HCT116 (cell line): ENCODE data around the gene TOB2. TPM values are rescaled to one million over a fixed set of nuclear protein-coding genes. Genes with fewer than 3 reads are reported as not detected.

Source experiments
- ATAC-seq: fragments of 200-7000 bp; cut with Tn5 transposase; 2 replicates; pipeline ENCODE4 v1.9.1; 2020; ENCODE audit warnings: mild to moderate bottlenecking, moderate library complexity
- BruUV-seq: library from RNA; stranded (reverse); fragments of 400-500 nt; replicated peaks from 2 replicates; lab custom pipeline; 2021; lab: Mats Ljungman, UMichigan
- CTCF ChIA-PET: fragments of 300-600 bp; sonication (Branson Sonifier 250); formaldehyde crosslinking; loops from one replicate; lab custom pipeline; 2021; ENCODE audit warnings: antibody characterized with exemption; lab: Charles Lee
- POLR2A ChIA-PET: fragments of 300-600, 350-600 bp; sonication (Branson Sonifier 250); formaldehyde crosslinking; loops from one replicate; lab custom pipeline; 2021; ENCODE audit warnings: antibody characterized with exemption; lab: Charles Lee
- RAD21 ChIA-PET, 2 experiments: fragments of 300-600 bp; sonication (Branson Sonifier 250); formaldehyde crosslinking; loops; one replicate each; lab custom pipeline; 2023; ENCODE audit warnings: low total read pairs in 2 of 2; ENCODE audit not compliant: uncharacterized antibody in 2 of 2, unreplicated experiment in 2 of 2, low non-redundant PET in 1 of 2; lab: Charles Lee
- DNase-seq: peaks from one replicate; pipeline ENCODE4 v3.0.0-alpha.2; 2010; ENCODE audit warnings: low read depth, low spot score
- H2AFZ ChIP-seq: fragments of 200-600 bp; shearing (Covaris generic), sonication (generic); 2 replicates; pipeline ENCODE4 v1.6.1; 2017; ENCODE audit warnings: low read depth, mixed run types, mixed read lengths, antibody characterized with exemption, low read length; ENCODE audit not compliant: poor library complexity, severe bottlenecking
- H3K27ac ChIP-seq: 2 replicates; pipeline ENCODE4 v1.5.1; 2012; ENCODE audit warnings: low read depth, low read length
- H3K27me3 ChIP-seq: fragments of 200-600 bp; sonication (generic); 2 replicates; pipeline ENCODE4 v1.6.1; 2016; ENCODE audit warnings: mixed run types, low read length, mixed read lengths; ENCODE audit not compliant: insufficient read depth
- H3K36me3 ChIP-seq, 2 experiments: fragments of 200-500 bp in 1 of 2; fragments of 200-600 bp in 1 of 2; sonication (Bioruptor generic) in 1 of 2; sonication (generic) in 1 of 2; 2 replicates each; pipeline versions ENCODE4 v1.5.1 to v1.6.1; 2014 to 2016; ENCODE audit warnings: low read length in 2 of 2, inconsistent platforms in 1 of 2, mixed read lengths in 1 of 2, mixed run types in 1 of 2; ENCODE audit not compliant: insufficient read depth in 2 of 2, control insufficient read depth in 1 of 2
- H3K4me1 ChIP-seq, 2 experiments: fragments of 200-600 bp in 1 of 2; sonication (generic) in 1 of 2; 2 replicates each; pipeline versions ENCODE4 v1.5.1 to v1.6.1; 2012 to 2017; ENCODE audit warnings: low read length in 2 of 2, inconsistent platforms in 1 of 2, mild to moderate bottlenecking in 1 of 2, mixed read lengths in 1 of 2, mixed run types in 1 of 2, moderate library complexity in 1 of 2; ENCODE audit not compliant: insufficient read depth in 2 of 2, control insufficient read depth in 1 of 2
- H3K4me2 ChIP-seq: fragments of 200-600 bp; sonication (generic); 2 replicates; pipeline ENCODE4 v1.6.1; 2017; ENCODE audit warnings: mixed run types, low read length, mixed read lengths
- H3K4me3 ChIP-seq, 2 experiments: fragments of 200-600 bp in 1 of 2; sonication (generic) in 1 of 2; replicated peaks in 1 of 2; 2 replicates each; pipeline ENCODE4 v1.5.1; 2011 to 2016; ENCODE audit warnings: low read length in 2 of 2, control low read depth in 1 of 2, low read depth in 1 of 2, mild to moderate bottlenecking in 1 of 2, mixed read lengths in 1 of 2, mixed run types in 1 of 2
- H3K79me2 ChIP-seq: fragments of 200-600 bp; sonication (generic); 2 replicates; pipeline ENCODE4 v1.6.1; 2017; ENCODE audit warnings: mild to moderate bottlenecking, mixed run types, low read length, moderate library complexity, mixed read lengths; ENCODE audit not compliant: insufficient read depth
- H3K9ac ChIP-seq: fragments of 200-600 bp; sonication (generic); 2 replicates; pipeline ENCODE4 v1.6.1; 2016; ENCODE audit warnings: low read length, mixed read lengths
- H3K9me2 ChIP-seq: fragments of 200-600 bp; sonication (generic), shearing (Covaris generic); 2 replicates; pipeline ENCODE4 v1.6.1; 2017; ENCODE audit warnings: mixed run types, mild to moderate bottlenecking, moderate library complexity; ENCODE audit not compliant: insufficient read depth
- H3K9me3 ChIP-seq, 2 experiments: fragments of 200-500 bp in 1 of 2; fragments of 200-600 bp in 1 of 2; sonication (Bioruptor generic) in 1 of 2; sonication (generic) in 1 of 2; 2 replicates each; pipeline ENCODE4 v1.6.1; 2014 to 2017; ENCODE audit warnings: low read length in 2 of 2, mixed read lengths in 2 of 2, inconsistent platforms in 1 of 2, low read depth in 1 of 2, mild to moderate bottlenecking in 1 of 2, mixed run types in 1 of 2, moderate library complexity in 1 of 2; ENCODE audit not compliant: control insufficient read depth in 1 of 2, insufficient read depth in 1 of 2
- H4K20me1 ChIP-seq: fragments of 200-600 bp; sonication (generic), shearing (Covaris generic); 2 replicates; pipeline ENCODE4 v1.6.1; 2017; ENCODE audit warnings: mixed run types, mild to moderate bottlenecking, moderate library complexity; ENCODE audit not compliant: insufficient read depth
- CBX3 ChIP-seq: IDR thresholded peaks from 2 replicates; pipeline ENCODE4 v1.6.1; 2012; ENCODE audit warnings: low read depth
- CEBPB ChIP-seq: IDR thresholded peaks from 2 replicates; pipeline ENCODE4 v1.6.1; 2012; ENCODE audit warnings: low read depth
- CTCF ChIP-seq, 3 experiments: fragments of 200-600 bp in 1 of 3; sonication (generic) in 1 of 3; IDR thresholded peaks in 2 of 3; conservative IDR thresholded peaks in 1 of 3; 2 replicates each; pipeline ENCODE4 v1.5.1; 2012 to 2017; ENCODE audit warnings: low read depth in 2 of 3, low read length in 2 of 3, antibody characterized with exemption in 1 of 3, borderline replicate concordance in 1 of 3, control low read depth in 1 of 3, mild to moderate bottlenecking in 1 of 3, mixed read lengths in 1 of 3, mixed run types in 1 of 3, moderate library complexity in 1 of 3; ENCODE audit not compliant: insufficient read depth in 1 of 3
- EGR1 ChIP-seq: IDR thresholded peaks from 2 replicates; pipeline ENCODE4 v1.6.1; 2012; ENCODE audit warnings: low read depth
- ELF1 ChIP-seq: IDR thresholded peaks from 2 replicates; pipeline ENCODE4 v1.6.1; 2012; ENCODE audit warnings: low read depth, borderline replicate concordance
- EZH2 ChIP-seq: fragments of 200-600 bp; sonication (generic); IDR thresholded peaks from 2 replicates; pipeline ENCODE4 v1.6.1; 2017; ENCODE audit warnings: antibody characterized with exemption, mixed run types
- EZH2phosphoT487 ChIP-seq: fragments of 200-600 bp; IDR thresholded peaks from 2 replicates; pipeline ENCODE4 v1.6.1; 2018; ENCODE audit warnings: antibody characterized with exemption, borderline replicate concordance
- FOSL1 ChIP-seq: IDR thresholded peaks from 2 replicates; pipeline ENCODE4 v1.6.1; 2012; ENCODE audit warnings: low read depth
- JUND ChIP-seq: IDR thresholded peaks from 2 replicates; pipeline ENCODE4 v1.6.1; 2012
- POLR2A ChIP-seq: IDR thresholded peaks from 2 replicates; pipeline ENCODE4 v1.7.0; 2011; ENCODE audit warnings: borderline replicate concordance; ENCODE audit not compliant: insufficient read depth, insufficient read length; ENCODE audit errors: extremely low read depth
- POLR2AphosphoS5 ChIP-seq: IDR thresholded peaks from 2 replicates; pipeline ENCODE4 v1.6.1; 2011; ENCODE audit warnings: mild to moderate bottlenecking, low read depth, low read length, moderate library complexity
- RAD21 ChIP-seq: IDR thresholded peaks from 2 replicates; pipeline ENCODE4 v1.6.1; 2012; ENCODE audit warnings: low read depth, mild to moderate bottlenecking
- SIN3A ChIP-seq: IDR thresholded peaks from 2 replicates; pipeline ENCODE4 v1.6.1; 2012; ENCODE audit warnings: low read depth
- SP1 ChIP-seq: IDR thresholded peaks from 2 replicates; pipeline ENCODE4 v1.6.1; 2012; ENCODE audit warnings: low read depth
- SRF ChIP-seq: IDR thresholded peaks from 2 replicates; pipeline ENCODE4 v1.6.1; 2012; ENCODE audit warnings: low read depth
- TCF7L2 ChIP-seq: IDR thresholded peaks from 2 replicates; pipeline ENCODE4 v1.7.0; 2011; ENCODE audit warnings: borderline replicate concordance, inconsistent platforms; ENCODE audit not compliant: insufficient read depth, insufficient read length; ENCODE audit errors: extremely low read depth
- YY1 ChIP-seq: IDR thresholded peaks from 2 replicates; pipeline ENCODE4 v1.6.1; 2011; ENCODE audit warnings: low read length, low read depth, moderate library complexity, mild to moderate bottlenecking; ENCODE audit not compliant: insufficient replicate concordance; ENCODE audit errors: extremely low read depth
- ZFX ChIP-seq: fragments of 450-650 bp; IDR thresholded peaks from 2 replicates; pipeline ENCODE4 v1.6.1; 2017
- ZNF274 ChIP-seq: fragments of 200-500 bp; sonication (Bioruptor generic); IDR thresholded peaks from 2 replicates; pipeline ENCODE4 v1.6.1; 2014; ENCODE audit warnings: mild to moderate bottlenecking, low read depth, low read length, inconsistent platforms
- intact Hi-C: fragments of 100-400 bp; cut with micrococcal nuclease; formaldehyde crosslinking; loops from 2 replicates; pipeline ENCODE4 v1.10.0; 2022
- total RNA-seq: library from RNA; stranded (reverse); gene quantifications from one replicate; pipeline ENCODE4 v1.2.1, GENCODE V29; 2021; ENCODE audit not compliant: unreplicated experiment
- TF ChIP-seq, protein P1 (sequence below): IDR thresholded peaks from 2 replicates; pipeline ENCODE4 v1.6.1; 2012
- TF ChIP-seq, protein P2 (sequence below): IDR thresholded peaks from 2 replicates; pipeline ENCODE4 v1.6.1; 2012
- TF ChIP-seq, protein P3 (sequence below): IDR thresholded peaks from 2 replicates; pipeline ENCODE4 v1.6.1; 2012; ENCODE audit warnings: low read depth

The TOB2 gene
- total RNA-seq, 1 experiment from 2014 or later, result 55.2 TPM

GRCh38 chr22:41447435-41448188 is 1.0 kb upstream of the TOB2 start:
- H3K4me2 ChIP-seq, result peak overlapping the region; percentile 99
- no peak for TF ChIP-seq SRF
- peak; percentile 18 for TF ChIP-seq POLR2A
- no peak for TF ChIP-seq CBX3
- TF ChIP-seq, protein P1, sequence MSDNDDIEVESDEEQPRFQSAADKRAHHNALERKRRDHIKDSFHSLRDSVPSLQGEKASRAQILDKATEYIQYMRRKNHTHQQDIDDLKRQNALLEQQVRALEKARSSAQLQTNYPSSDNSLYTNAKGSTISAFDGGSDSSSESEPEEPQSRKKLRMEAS, result no peak
- TF ChIP-seq POLR2AphosphoS5, result peak; percentile 32; the same call in 1 of the 2 replicates
- no peak for TF ChIP-seq TCF7L2
- TF ChIP-seq CEBPB, result no peak
- TF ChIP-seq FOSL1, result no peak
- TF ChIP-seq ELF1, result no peak
- TF ChIP-seq, protein P2, sequence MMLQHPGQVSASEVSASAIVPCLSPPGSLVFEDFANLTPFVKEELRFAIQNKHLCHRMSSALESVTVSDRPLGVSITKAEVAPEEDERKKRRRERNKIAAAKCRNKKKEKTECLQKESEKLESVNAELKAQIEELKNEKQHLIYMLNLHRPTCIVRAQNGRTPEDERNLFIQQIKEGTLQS, result no peak
- TF ChIP-seq, protein P3, sequence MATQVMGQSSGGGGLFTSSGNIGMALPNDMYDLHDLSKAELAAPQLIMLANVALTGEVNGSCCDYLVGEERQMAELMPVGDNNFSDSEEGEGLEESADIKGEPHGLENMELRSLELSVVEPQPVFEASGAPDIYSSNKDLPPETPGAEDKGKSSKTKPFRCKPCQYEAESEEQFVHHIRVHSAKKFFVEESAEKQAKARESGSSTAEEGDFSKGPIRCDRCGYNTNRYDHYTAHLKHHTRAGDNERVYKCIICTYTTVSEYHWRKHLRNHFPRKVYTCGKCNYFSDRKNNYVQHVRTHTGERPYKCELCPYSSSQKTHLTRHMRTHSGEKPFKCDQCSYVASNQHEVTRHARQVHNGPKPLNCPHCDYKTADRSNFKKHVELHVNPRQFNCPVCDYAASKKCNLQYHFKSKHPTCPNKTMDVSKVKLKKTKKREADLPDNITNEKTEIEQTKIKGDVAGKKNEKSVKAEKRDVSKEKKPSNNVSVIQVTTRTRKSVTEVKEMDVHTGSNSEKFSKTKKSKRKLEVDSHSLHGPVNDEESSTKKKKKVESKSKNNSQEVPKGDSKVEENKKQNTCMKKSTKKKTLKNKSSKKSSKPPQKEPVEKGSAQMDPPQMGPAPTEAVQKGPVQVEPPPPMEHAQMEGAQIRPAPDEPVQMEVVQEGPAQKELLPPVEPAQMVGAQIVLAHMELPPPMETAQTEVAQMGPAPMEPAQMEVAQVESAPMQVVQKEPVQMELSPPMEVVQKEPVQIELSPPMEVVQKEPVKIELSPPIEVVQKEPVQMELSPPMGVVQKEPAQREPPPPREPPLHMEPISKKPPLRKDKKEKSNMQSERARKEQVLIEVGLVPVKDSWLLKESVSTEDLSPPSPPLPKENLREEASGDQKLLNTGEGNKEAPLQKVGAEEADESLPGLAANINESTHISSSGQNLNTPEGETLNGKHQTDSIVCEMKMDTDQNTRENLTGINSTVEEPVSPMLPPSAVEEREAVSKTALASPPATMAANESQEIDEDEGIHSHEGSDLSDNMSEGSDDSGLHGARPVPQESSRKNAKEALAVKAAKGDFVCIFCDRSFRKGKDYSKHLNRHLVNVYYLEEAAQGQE, result no peak
- no peak for TF ChIP-seq RAD21
- TF ChIP-seq SP1, result no peak
- TF ChIP-seq EZH2, result no peak
- no peak for TF ChIP-seq EZH2phosphoT487
- no peak for TF ChIP-seq CTCF (IDR thresholded peaks at IDR 0.05 in 2 of 3, conservative IDR thresholded peaks at IDR 0.05 in 1 of 3; ENCODE audit: borderline replicate concordance in 1 of 3, insufficient read depth in 1 of 3, low read depth in 2 of 3, low read length in 2 of 3)
- TF ChIP-seq JUND, result no peak
- TF ChIP-seq EGR1, result no peak
- no peak for TF ChIP-seq ZNF274
- TF ChIP-seq SIN3A, result no peak
- peak; percentile 63; the same call in 1 of the 2 replicates for TF ChIP-seq ZFX
- no peak for TF ChIP-seq YY1
- H3K36me3 ChIP-seq, result peaks cover 2 to 10% of the 10 kb centered on the region in 2 experiments; a peak in 2 of 4 replicates
- intact Hi-C loops, result loop anchor here (1.0 to 10.0 kb wide), 3 partner anchors 21 to 353 kb away; partner anchors contain the start of genes EP300 and PHF5A
- H3K27ac ChIP-seq, result peak overlapping the region; percentile 100
- ChIA-PET RAD21 (no interaction called here), CTCF (interaction anchor here (1.0 to 1.8 kb wide), 4 partner anchors 21 to 79 kb away, joined by 3 to 6 read pairs (median 4); partner anchors contain the start of gene PHF5A), POLR2A (interaction anchor here (0.6 to 5.0 kb wide), 24 partner anchors 8 to 1515 kb away, joined by 3 to 57 read pairs (median 3); partner anchors contain the start of genes ACO2, PHF5A, PMM1 and RANGAP1)
- peak overlapping the region; percentile 93 to 94 for H3K4me3 ChIP-seq
- H3K9me3 ChIP-seq, result no peaks in the 10 kb centered on the region
- H2AFZ ChIP-seq, result no peak overlapping the region
- H4K20me1 ChIP-seq, result no peaks in the 10 kb centered on the region
- no peaks in the 10 kb centered on the region for H3K27me3 ChIP-seq
- peaks cover 5 to 29% of the 10 kb centered on the region in 2 experiments; a peak in 3 of 4 replicates for H3K4me1 ChIP-seq
- peak; percentile 33 for ATAC-seq
- no peaks in the 10 kb centered on the region for H3K9me2 ChIP-seq
- DNase-seq, result no peak
- H3K9ac ChIP-seq, result peak overlapping the region; percentile 96
- H3K79me2 ChIP-seq, result peaks cover 40% of the 10 kb centered on the region
- BruUV-seq, result no TSS peak
